OCI-LY1 (cell line): ENCODE measurements around the gene SLCO3A1.

Experiments used
- H2AFZ ChIP-seq: fragments of 200-600 bp; sonication (generic), shearing (Covaris generic); 2 replicates; pipeline ENCODE4 v1.6.0; 2014; ENCODE audit warnings: antibody characterized with exemption, mild to moderate bottlenecking, low read length
- H3F3A ChIP-seq: fragments of 200-600 bp; sonication (generic), shearing (Covaris generic); 2 replicates; pipeline ENCODE4 v1.6.0; 2014; ENCODE audit warnings: mild to moderate bottlenecking, antibody characterized with exemption, low read length, moderate library complexity; ENCODE audit not compliant: insufficient read depth
- H3K27ac ChIP-seq: fragments of 200-600 bp; sonication (generic); 2 replicates; pipeline ENCODE4 v1.5.1; 2014; ENCODE audit warnings: low read length, mixed run types, mild to moderate bottlenecking, low read depth; ENCODE audit not compliant: poor library complexity, severe bottlenecking
- H3K27me3 ChIP-seq: fragments of 200-600 bp; sonication (generic); 2 replicates; pipeline ENCODE4 v1.6.0; 2014; ENCODE audit warnings: antibody characterized with exemption, mild to moderate bottlenecking, low read length, moderate library complexity; ENCODE audit not compliant: insufficient read depth
- H3K36me3 ChIP-seq: fragments of 200-600 bp; sonication (generic); 2 replicates; pipeline ENCODE4 v1.6.1; 2014; ENCODE audit warnings: mild to moderate bottlenecking, antibody characterized with exemption, low read length, moderate library complexity, mixed read lengths; ENCODE audit not compliant: insufficient read depth
- H3K4me1 ChIP-seq: fragments of 200-600 bp; sonication (generic); 2 replicates; pipeline ENCODE4 v1.5.1; 2014; ENCODE audit warnings: mild to moderate bottlenecking, low read length, moderate library complexity; ENCODE audit not compliant: insufficient read depth, severe bottlenecking
- H3K4me2 ChIP-seq: fragments of 200-600 bp; sonication (generic), shearing (Covaris generic); 2 replicates; pipeline ENCODE4 v1.6.1; 2014; ENCODE audit warnings: low read length
- H3K4me3 ChIP-seq: fragments of 200-600 bp; sonication (generic); 2 replicates; pipeline ENCODE4 v1.5.1; 2014; ENCODE audit warnings: low read length, low read depth, mild to moderate bottlenecking, mixed read lengths; ENCODE audit not compliant: poor library complexity, severe bottlenecking
- H3K79me2 ChIP-seq: fragments of 200-600 bp; shearing (Covaris generic); 2 replicates; pipeline ENCODE4 v1.6.1; 2016; ENCODE audit warnings: mixed run types, low read length, mixed read lengths; ENCODE audit not compliant: insufficient read depth
- H3K9ac ChIP-seq: fragments of 200-600 bp; sonication (generic), shearing (Covaris generic); 2 replicates; pipeline ENCODE4 v1.6.1; 2014; ENCODE audit warnings: mild to moderate bottlenecking, low read length, mixed read lengths
- H3K9me2 ChIP-seq: fragments of 200-600 bp; sonication (generic), shearing (Covaris generic); 2 replicates; pipeline ENCODE4 v1.6.1; 2014; ENCODE audit warnings: low read depth, mild to moderate bottlenecking, low read length, mixed read lengths
- H3K9me3 ChIP-seq: fragments of 200-600 bp; shearing (Covaris generic); 2 replicates; pipeline ENCODE4 v1.6.1; 2014; ENCODE audit warnings: low read length, mixed read lengths
- H4K20me1 ChIP-seq: fragments of 200-600 bp; sonication (generic), shearing (Covaris generic); 2 replicates; pipeline ENCODE4 v1.6.0; 2016; ENCODE audit warnings: mild to moderate bottlenecking, low read length; ENCODE audit not compliant: insufficient read depth
- CTCF ChIP-seq: fragments of 200-600 bp; sonication (generic), shearing (Covaris generic); IDR thresholded peaks from 2 replicates; pipeline ENCODE4 v1.5.1; 2017; ENCODE audit warnings: mild to moderate bottlenecking, antibody characterized with exemption, low read length, moderate library complexity, mixed read lengths
- EZH2 ChIP-seq: fragments of 200-600 bp; sonication (generic), shearing (Covaris generic); IDR thresholded peaks from 2 replicates; pipeline ENCODE4 v1.8.0; 2017; ENCODE audit warnings: borderline replicate concordance, mixed run types, mild to moderate bottlenecking, antibody characterized with exemption, low read length, moderate library complexity, mixed read lengths

The SLCO3A1 gene

GRCh38 chr15:92002666-92003065 lies 149.2 kb downstream of the SLCO3A1 start:
- Histone ChIP-seq H3K79me2 (no peaks in the 10 kb centered on the region), H3K27ac (no peak overlapping the region), H3K4me1 (no peaks in the 10 kb centered on the region), H3K4me2 (no peak overlapping the region), H3F3A (no peaks in the 10 kb centered on the region), H3K9me2 (no peaks in the 10 kb centered on the region), H3K9ac (no peak overlapping the region), H4K20me1 (no peaks in the 10 kb centered on the region), H3K9me3 (no peaks in the 10 kb centered on the region), H3K36me3 (no peaks in the 10 kb centered on the region), H2AFZ (no peak overlapping the region), H3K4me3 (no peak overlapping the region), H3K27me3 (no peaks in the 10 kb centered on the region; the same call in 1 of the 2 replicates)
- no peak for TF ChIP-seq CTCF
- no peak for TF ChIP-seq EZH2

- H3K9me2 ChIP-seq, result no peaks in the 10 kb centered on the region
- no peaks in the 10 kb centered on the region; the same call in 1 of the 2 replicates for H3K27me3 ChIP-seq
- no peaks in the 10 kb centered on the region for H3K9me3 ChIP-seq
- H3K4me2 ChIP-seq, result no peak overlapping the region
- no peak overlapping the region for H3K9ac ChIP-seq
- H3K79me2 ChIP-seq, result no peaks in the 10 kb centered on the region
- no peak overlapping the region for H2AFZ ChIP-seq
- no peak overlapping the region for H3K4me3 ChIP-seq
- H4K20me1 ChIP-seq, result no peaks in the 10 kb centered on the region
- no peaks in the 10 kb centered on the region for H3K4me1 ChIP-seq
- H3F3A ChIP-seq, result no peaks in the 10 kb centered on the region
- TF ChIP-seq EZH2 (no peak), CTCF (no peak)
- no peak overlapping the region for H3K27ac ChIP-seq
- no peaks in the 10 kb centered on the region for H3K36me3 ChIP-seq
Measured at GRCh38 chr15:92003515-92004067, 150.1 kb downstream of the SLCO3A1 start.

GRCh38 chr15:92005154-92005553 lies 151.6 kb downstream of the SLCO3A1 start:
- no peak for TF ChIP-seq EZH2
- TF ChIP-seq CTCF, result no peak
- Histone ChIP-seq H2AFZ (no peak overlapping the region), H3K27me3 (no peaks in the 10 kb centered on the region; the same call in 1 of the 2 replicates), H3K4me3 (no peak overlapping the region), H3K9me3 (no peaks in the 10 kb centered on the region), H3K79me2 (no peaks in the 10 kb centered on the region), H3K27ac (no peak overlapping the region), H3F3A (no peaks in the 10 kb centered on the region), H3K9ac (no peak overlapping the region), H3K4me1 (no peaks in the 10 kb centered on the region), H3K36me3 (no peaks in the 10 kb centered on the region), H3K4me2 (no peak overlapping the region), H4K20me1 (no peaks in the 10 kb centered on the region), H3K9me2 (no peaks in the 10 kb centered on the region)
